A549 (cell line): Measurements from ENCODE around the gene GHRHR.

Experiments
- CTCF ChIP-seq: fragments of >200 bp; sonication (Bioruptor Twin); formaldehyde crosslinking; IDR thresholded peaks from 3 replicates; pipeline ENCODE4 v1.5.1; 2016
- POLR2A ChIP-seq: IDR thresholded peaks from 2 replicates; pipeline ENCODE4 v1.6.1; 2012; ENCODE audit warnings: mild to moderate bottlenecking, low read length
- RAD21 ChIP-seq, 2 experiments: fragments of >200 bp in 1 of 2; sonication (Bioruptor Twin) in 1 of 2; formaldehyde crosslinking in 1 of 2; IDR thresholded peaks in 1 of 2; conservative IDR thresholded peaks in 1 of 2; 2 replicates in 1 of 2; 3 replicates in 1 of 2; pipeline ENCODE4 v1.6.1; 2012 to 2018; ENCODE audit warnings: inconsistent platforms in 1 of 2
- RFX5 ChIP-seq: fragments of 450-650 bp; IDR thresholded peaks from 2 replicates; pipeline ENCODE4 v1.7.1; 2014; ENCODE audit warnings: antibody characterized with exemption, mild to moderate bottlenecking, moderate library complexity

- TF ChIP-seq CTCF, result no peak
- TF ChIP-seq POLR2A, result no peak
- TF ChIP-seq RFX5, result no peak
- TF ChIP-seq RAD21 (conservative IDR thresholded peaks at IDR 0.05 in 1 of 2, IDR thresholded peaks at IDR 0.05 in 1 of 2), result no peak
These were observed 17.0 kb downstream of the GHRHR start for GRCh38 chr7:30980751-30981150.
